Measurements from ENCODE around the gene MEF2A.

Gene MEF2A

DNA sequence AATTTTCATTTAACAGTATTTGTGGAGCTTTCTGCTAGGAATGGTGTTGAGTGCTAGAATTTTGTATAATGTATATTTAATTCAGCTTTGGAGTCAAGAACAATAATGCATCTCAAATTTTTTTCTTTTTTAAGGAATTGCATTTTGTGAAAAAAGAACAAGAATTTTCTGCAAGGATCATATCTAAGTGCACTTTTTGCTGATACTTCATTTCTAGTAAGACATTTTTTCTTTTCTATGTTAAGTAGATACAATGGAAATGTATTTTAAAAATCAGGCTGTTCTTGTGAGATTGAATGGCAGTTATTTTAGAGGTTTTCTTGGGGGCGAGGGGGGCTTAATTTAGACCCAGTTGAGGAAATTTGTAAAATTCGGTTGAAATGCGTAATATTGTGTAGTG, 32.5 kb downstream of the MEF2A start (continued):
- TF ChIP-seq, protein P1, sequence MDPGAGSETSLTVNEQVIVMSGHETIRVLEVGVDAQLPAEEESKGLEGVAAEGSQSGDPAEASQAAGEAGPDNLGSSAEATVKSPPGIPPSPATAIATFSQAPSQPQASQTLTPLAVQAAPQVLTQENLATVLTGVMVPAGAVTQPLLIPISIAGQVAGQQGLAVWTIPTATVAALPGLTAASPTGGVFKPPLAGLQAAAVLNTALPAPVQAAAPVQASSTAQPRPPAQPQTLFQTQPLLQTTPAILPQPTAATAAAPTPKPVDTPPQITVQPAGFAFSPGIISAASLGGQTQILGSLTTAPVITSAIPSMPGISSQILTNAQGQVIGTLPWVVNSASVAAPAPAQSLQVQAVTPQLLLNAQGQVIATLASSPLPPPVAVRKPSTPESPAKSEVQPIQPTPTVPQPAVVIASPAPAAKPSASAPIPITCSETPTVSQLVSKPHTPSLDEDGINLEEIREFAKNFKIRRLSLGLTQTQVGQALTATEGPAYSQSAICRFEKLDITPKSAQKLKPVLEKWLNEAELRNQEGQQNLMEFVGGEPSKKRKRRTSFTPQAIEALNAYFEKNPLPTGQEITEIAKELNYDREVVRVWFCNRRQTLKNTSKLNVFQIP (CRISPR knock-in tag; IDR thresholded peaks at IDR 0.05; ENCODE audit: borderline replicate concordance, low read depth): no peak
- TF ChIP-seq CSDC2 (CRISPR knock-in tag; IDR thresholded peaks at IDR 0.05) (no peak), TCF4 (CRISPR knock-in tag; IDR thresholded peaks at IDR 0.05; ENCODE audit: borderline replicate concordance) (no peak), ZNF70 (CRISPR knock-in tag; IDR thresholded peaks at IDR 0.05) (no peak), ZFP30 (CRISPR knock-in tag; IDR thresholded peaks at IDR 0.05) (no peak)
- TF ChIP-seq, protein P2, sequence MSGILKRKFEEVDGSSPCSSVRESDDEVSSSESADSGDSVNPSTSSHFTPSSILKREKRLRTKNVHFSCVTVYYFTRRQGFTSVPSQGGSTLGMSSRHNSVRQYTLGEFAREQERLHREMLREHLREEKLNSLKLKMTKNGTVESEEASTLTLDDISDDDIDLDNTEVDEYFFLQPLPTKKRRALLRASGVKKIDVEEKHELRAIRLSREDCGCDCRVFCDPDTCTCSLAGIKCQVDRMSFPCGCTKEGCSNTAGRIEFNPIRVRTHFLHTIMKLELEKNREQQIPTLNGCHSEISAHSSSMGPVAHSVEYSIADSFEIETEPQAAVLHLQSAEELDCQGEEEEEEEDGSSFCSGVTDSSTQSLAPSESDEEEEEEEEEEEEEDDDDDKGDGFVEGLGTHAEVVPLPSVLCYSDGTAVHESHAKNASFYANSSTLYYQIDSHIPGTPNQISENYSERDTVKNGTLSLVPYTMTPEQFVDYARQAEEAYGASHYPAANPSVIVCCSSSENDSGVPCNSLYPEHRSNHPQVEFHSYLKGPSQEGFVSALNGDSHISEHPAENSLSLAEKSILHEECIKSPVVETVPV (CRISPR knock-in tag; IDR thresholded peaks at IDR 0.05): no peak

DNA sequence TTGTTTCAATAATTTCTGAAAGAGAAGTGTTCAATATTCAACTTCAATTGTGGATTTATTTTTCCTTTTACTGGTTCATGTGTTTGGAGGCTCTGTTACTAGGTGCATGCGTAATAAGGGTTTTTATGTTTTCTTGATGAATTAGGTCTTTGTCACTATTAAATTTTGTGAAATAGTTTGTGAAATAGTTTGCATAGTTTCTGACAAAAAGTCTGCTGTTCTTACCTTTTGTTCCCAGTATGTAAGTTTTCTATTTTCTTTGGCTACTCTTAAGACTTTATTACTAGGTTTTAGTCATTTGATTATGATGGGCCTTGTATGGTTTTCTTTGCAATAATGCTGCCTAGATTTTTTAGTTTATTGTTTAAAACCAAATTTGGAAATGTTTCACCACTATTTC, 38.0 kb downstream of the MEF2A start:
- ATAC-seq: no peak
- TF ChIP-seq, protein P3, sequence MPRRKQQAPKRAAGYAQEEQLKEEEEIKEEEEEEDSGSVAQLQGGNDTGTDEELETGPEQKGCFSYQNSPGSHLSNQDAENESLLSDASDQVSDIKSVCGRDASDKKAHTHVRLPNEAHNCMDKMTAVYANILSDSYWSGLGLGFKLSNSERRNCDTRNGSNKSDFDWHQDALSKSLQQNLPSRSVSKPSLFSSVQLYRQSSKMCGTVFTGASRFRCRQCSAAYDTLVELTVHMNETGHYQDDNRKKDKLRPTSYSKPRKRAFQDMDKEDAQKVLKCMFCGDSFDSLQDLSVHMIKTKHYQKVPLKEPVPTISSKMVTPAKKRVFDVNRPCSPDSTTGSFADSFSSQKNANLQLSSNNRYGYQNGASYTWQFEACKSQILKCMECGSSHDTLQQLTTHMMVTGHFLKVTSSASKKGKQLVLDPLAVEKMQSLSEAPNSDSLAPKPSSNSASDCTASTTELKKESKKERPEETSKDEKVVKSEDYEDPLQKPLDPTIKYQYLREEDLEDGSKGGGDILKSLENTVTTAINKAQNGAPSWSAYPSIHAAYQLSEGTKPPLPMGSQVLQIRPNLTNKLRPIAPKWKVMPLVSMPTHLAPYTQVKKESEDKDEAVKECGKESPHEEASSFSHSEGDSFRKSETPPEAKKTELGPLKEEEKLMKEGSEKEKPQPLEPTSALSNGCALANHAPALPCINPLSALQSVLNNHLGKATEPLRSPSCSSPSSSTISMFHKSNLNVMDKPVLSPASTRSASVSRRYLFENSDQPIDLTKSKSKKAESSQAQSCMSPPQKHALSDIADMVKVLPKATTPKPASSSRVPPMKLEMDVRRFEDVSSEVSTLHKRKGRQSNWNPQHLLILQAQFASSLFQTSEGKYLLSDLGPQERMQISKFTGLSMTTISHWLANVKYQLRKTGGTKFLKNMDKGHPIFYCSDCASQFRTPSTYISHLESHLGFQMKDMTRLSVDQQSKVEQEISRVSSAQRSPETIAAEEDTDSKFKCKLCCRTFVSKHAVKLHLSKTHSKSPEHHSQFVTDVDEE (CRISPR knock-in tag; IDR thresholded peaks at IDR 0.05): no peak
- TF ChIP-seq RARB (CRISPR knock-in tag; IDR thresholded peaks at IDR 0.05) (no peak), CSDC2 (CRISPR knock-in tag; IDR thresholded peaks at IDR 0.05) (no peak), ARNTL (CRISPR knock-in tag; IDR thresholded peaks at IDR 0.05; ENCODE audit: borderline replicate concordance, low read depth) (no peak), ZC3H10 (CRISPR knock-in tag; IDR thresholded peaks at IDR 0.05) (no peak), ESRRG (CRISPR knock-in tag; IDR thresholded peaks at IDR 0.05) (no peak), ZNF8 (CRISPR knock-in tag; IDR thresholded peaks at IDR 0.05) (no peak), TCF4 (CRISPR knock-in tag; IDR thresholded peaks at IDR 0.05; ENCODE audit: borderline replicate concordance) (no peak), BACH2 (CRISPR knock-in tag; IDR thresholded peaks at IDR 0.05; ENCODE audit: borderline replicate concordance) (no peak), ZFP3 (CRISPR knock-in tag; IDR thresholded peaks at IDR 0.05) (no peak), PPARA (CRISPR knock-in tag; IDR thresholded peaks at IDR 0.05; ENCODE audit: borderline replicate concordance) (no peak), OSR1 (CRISPR knock-in tag; IDR thresholded peaks at IDR 0.05) (no peak)
- TF ChIP-seq, protein P1 (CRISPR knock-in tag; IDR thresholded peaks at IDR 0.05; ENCODE audit: borderline replicate concordance, low read depth): no peak

DNA sequence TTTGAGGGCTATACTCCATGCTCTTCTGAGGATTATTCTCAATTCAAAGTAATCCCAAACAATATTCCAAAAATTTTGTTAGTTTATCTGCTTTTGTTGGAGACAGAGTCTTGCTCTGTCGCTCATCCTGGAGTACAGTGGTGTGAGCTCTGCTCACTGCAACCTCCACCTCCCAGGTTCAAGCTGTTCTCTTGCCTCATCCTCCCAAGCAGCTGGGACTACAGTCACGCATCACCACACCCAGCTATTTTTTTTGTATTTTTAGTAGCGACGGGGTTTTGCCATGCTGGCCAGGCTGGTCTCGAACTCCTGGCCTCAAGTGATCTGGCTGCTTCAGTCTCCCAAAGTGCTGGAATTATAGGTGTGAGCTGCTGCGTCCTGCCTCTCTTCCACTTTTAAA, 39.1 kb downstream of the MEF2A start:
- TF ChIP-seq PPARA (CRISPR knock-in tag; IDR thresholded peaks at IDR 0.05; ENCODE audit: borderline replicate concordance): no peak
- no peak for TF ChIP-seq TCF4 (CRISPR knock-in tag; IDR thresholded peaks at IDR 0.05; ENCODE audit: borderline replicate concordance)
- TF ChIP-seq, protein P1 (CRISPR knock-in tag; IDR thresholded peaks at IDR 0.05; ENCODE audit: borderline replicate concordance, low read depth): no peak
- TF ChIP-seq ZNF70 (CRISPR knock-in tag; IDR thresholded peaks at IDR 0.05): no peak
- no peak for TF ChIP-seq ZNF8 (CRISPR knock-in tag; IDR thresholded peaks at IDR 0.05)
- TF ChIP-seq ZC3H10 (CRISPR knock-in tag; IDR thresholded peaks at IDR 0.05): no peak
- no peak for TF ChIP-seq ZFP30 (CRISPR knock-in tag; IDR thresholded peaks at IDR 0.05)
- TF ChIP-seq GLIS3 (CRISPR knock-in tag; IDR thresholded peaks at IDR 0.05): no peak
- no peak for ATAC-seq

DNA sequence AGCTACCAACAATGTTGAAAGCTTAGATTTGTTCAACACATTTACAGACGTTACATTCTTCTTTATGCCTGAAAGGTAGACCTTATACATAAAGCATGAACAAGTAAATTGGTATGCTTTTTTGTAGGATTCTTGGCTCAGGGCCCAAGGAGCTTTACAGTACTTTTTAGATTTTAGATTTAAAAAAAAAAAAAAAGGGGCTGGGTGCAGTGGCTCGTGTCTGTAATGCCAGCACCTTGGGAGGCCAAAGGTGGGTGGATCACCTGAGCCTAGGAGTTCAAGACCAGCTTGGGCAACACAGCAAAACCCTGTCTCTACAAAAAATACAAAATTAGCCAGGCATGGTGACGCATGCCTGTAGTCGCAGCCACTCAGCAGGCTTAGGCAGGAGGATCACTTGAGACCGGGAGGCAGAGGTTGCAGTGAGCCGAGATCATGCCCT, 39.7 kb downstream of the MEF2A start:
- ATAC-seq: no peak
- TF ChIP-seq, protein P4, sequence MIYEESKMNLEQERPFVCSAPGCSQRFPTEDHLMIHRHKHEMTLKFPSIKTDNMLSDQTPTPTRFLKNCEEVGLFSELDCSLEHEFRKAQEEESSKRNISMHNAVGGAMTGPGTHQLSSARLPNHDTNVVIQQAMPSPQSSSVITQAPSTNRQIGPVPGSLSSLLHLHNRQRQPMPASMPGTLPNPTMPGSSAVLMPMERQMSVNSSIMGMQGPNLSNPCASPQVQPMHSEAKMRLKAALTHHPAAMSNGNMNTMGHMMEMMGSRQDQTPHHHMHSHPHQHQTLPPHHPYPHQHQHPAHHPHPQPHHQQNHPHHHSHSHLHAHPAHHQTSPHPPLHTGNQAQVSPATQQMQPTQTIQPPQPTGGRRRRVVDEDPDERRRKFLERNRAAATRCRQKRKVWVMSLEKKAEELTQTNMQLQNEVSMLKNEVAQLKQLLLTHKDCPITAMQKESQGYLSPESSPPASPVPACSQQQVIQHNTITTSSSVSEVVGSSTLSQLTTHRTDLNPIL (CRISPR knock-in tag; IDR thresholded peaks at IDR 0.05; ENCODE audit: low read depth): no peak
- TF ChIP-seq, protein P1 (CRISPR knock-in tag; IDR thresholded peaks at IDR 0.05; ENCODE audit: borderline replicate concordance, low read depth): no peak
- TF ChIP-seq, protein P3 (CRISPR knock-in tag; IDR thresholded peaks at IDR 0.05): no peak
- TF ChIP-seq TCF4 (CRISPR knock-in tag; IDR thresholded peaks at IDR 0.05; ENCODE audit: borderline replicate concordance) (no peak), OSR1 (CRISPR knock-in tag; IDR thresholded peaks at IDR 0.05) (no peak), GLIS3 (CRISPR knock-in tag; IDR thresholded peaks at IDR 0.05) (no peak), ZNF565 (CRISPR knock-in tag; conservative IDR thresholded peaks at IDR 0.05; ENCODE audit: low read depth) (no peak)
